ENCODE data around the gene SPP1.
"Not testable (repeated sequence)": the region's sequence is repeated elsewhere in the genome, so short reads cannot be mapped to it uniquely, and the experiment has no call there.

SPP1 gene

GRCh38 chr4:88025868-88026661 is 50.6 kb downstream of the SPP1 start:
- DNase-seq (ENCODE audit: low read depth): not testable (repeated sequence)

DNA sequence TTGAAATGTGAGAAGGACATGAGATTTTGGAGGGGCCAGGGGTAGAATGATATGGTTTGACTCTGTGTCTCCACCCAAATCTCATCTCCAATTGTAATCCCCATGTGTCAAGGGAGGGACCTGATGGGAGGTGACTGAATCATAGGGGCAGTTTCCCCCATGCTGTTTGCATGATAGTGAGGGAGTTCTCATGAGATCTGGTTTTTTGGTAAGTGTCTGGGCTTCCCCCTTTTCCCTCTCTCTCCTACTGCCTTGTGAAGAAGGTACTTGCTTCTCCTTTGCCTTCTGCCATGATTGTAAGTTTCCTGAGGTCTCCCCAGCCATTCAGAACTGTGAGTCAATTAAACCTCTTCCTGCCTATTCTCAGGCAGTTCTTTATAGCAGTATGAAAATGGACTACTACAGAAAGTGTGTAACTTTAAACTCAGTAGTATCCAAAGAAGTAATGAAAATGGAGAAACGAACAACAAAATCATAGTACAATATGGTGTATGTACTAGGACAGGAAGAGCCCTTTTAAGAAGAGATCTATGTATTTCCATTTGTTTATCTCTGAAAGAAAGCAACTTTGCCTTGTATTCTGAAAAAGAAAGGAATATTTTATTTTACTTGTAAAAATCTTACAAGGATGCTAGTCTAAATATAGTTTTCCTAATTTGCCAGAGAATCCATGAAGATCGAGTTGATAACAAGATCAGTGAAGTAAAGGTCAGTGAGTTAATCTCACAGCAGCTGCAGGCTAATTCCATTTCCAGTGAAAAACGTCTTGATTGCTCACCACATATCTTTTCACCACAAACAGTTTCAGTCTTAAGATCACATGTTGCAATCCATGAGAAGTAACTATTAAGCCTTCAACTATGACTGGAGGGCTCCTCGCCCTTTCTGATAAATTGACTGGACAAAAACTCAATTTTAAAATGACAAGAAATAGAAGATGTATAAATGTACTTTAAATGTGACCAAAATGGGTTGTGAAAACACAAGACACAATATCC is 52.4 kb downstream of the SPP1 start:
- no peak for DNase-seq (ENCODE audit: low read depth)

GRCh38 chr4:88028946-88029345 is 53.4 kb downstream of the SPP1 start:
- no peak for DNase-seq (ENCODE audit: low read depth)

DNA sequence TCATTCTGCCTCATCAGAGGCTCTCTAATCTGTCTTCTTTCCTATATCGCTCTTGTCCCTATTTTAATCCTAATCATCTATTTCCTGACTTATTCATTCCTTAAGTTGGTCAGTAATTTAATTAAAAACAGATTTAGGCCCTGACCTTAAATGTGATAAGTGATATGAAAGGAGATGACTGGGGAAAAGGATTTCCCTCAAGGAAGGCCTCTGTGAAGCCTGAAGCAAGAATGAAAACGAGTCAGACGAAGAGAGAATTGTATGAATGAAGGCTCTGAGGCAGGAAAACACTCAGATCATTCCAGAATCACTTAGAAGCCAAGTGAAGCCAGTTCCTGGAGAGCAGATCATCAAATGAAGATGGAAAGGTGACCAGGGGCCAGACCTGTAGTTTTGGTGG is 54.0 kb downstream of the SPP1 start:
- DNase-seq (ENCODE audit: low read depth): no peak

DNA sequence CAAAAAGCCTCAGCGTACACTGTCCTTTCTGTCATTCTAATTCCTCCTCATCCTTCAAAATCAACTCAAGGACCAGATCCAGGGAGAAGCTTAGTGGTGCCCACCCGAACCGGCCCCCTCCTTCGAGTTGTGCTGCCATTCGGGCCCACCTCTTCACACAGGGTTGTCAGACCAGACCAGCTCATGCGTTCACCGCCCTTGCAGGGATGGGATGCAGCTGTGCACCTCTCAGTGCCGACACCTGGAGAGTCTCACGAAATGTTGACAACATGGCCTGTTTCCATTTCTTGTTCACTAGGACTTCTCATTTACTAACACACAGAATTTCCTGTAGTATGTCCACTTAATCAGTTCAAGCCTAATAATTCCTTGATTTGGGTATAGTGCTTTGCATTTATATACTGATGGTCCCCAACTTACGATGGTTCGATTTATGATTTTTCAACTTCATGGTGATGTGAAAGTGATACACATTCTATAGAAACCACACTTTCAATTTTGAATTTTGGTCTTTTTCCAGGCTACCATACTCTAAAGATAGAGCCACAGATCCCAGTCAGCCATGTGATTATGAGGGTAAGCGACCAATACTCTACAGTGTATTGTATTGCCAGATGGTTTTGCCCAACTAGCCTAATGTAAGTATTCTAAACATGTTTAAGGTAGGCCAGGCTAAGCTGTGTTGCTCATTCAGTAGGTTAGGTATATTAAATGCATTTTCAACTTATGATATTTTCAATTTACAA is 55.2 kb downstream of the SPP1 start:
- no peak for DNase-seq (ENCODE audit: low read depth)

Measured in stimulated activated CD8-positive, alpha-beta memory T cell treated with anti-CD3 and anti-CD28 coated beads, Interleukin-7, amount 100 ng/mL, for 24 hours (primary cell).